Measurements from ENCODE around the gene PAXX. TPM values are rescaled to one million over a fixed set of nuclear protein-coding genes. Genes with fewer than 3 reads are reported as not detected.

The PAXX gene, protein sequence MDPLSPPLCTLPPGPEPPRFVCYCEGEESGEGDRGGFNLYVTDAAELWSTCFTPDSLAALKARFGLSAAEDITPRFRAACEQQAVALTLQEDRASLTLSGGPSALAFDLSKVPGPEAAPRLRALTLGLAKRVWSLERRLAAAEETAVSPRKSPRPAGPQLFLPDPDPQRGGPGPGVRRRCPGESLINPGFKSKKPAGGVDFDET
- total RNA-seq: 10 to 100 TPM; 22.0 to 37.0 (median 31.6) TPM

DNA sequence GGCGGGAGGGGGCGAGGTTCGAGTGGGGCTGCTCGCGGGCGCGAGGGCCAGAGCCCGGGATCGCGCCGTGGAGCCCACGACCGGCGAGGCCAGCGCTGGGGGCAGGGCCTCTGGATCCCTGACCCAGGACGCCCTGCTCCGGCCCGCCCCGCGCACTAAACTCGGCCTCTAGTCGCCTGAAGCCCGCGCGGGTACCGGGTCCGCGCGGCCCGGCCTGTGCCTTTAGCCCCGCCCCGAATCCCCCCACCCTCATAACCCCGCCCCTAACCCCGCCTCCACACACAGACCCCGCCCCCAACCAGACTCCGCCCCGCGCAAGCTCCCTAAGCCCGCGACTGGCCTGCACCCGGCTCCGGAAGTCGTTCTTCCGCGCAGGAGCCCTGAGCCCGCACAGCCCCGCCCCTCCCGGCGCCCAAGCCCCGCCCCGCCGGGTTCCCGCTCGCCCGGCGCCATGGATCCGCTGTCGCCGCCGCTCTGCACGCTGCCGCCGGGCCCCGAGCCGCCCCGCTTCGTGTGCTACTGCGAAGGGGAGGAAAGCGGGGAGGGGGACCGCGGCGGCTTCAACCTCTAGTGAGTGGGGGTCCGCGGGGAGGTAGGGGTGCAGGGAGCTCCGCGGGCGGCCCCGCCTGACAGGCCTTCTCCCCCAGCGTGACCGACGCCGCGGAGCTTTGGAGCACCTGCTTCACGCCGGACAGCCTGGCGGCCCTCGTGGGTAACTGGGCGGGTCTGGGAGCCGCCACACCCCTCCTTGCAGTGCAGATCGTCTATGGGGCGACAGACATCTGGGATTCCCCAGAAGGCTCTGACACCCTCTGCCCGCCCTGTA, at the start of gene PAXX:
Gene PAXX, plus strand, starts transcription at position 430 of the 826 bp plus-strand sequence. Its CDS starts 22 bp downstream, at position 452.
- DNase-seq (ENCODE audit: low spot score) (peak; percentile 82), ATAC-seq (ENCODE audit: low FRiP score) (peak; percentile 90)
- TF ChIP-seq, protein P1, sequence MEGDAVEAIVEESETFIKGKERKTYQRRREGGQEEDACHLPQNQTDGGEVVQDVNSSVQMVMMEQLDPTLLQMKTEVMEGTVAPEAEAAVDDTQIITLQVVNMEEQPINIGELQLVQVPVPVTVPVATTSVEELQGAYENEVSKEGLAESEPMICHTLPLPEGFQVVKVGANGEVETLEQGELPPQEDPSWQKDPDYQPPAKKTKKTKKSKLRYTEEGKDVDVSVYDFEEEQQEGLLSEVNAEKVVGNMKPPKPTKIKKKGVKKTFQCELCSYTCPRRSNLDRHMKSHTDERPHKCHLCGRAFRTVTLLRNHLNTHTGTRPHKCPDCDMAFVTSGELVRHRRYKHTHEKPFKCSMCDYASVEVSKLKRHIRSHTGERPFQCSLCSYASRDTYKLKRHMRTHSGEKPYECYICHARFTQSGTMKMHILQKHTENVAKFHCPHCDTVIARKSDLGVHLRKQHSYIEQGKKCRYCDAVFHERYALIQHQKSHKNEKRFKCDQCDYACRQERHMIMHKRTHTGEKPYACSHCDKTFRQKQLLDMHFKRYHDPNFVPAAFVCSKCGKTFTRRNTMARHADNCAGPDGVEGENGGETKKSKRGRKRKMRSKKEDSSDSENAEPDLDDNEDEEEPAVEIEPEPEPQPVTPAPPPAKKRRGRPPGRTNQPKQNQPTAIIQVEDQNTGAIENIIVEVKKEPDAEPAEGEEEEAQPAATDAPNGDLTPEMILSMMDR (IDR thresholded peaks at IDR 0.05): no peak

DNA sequence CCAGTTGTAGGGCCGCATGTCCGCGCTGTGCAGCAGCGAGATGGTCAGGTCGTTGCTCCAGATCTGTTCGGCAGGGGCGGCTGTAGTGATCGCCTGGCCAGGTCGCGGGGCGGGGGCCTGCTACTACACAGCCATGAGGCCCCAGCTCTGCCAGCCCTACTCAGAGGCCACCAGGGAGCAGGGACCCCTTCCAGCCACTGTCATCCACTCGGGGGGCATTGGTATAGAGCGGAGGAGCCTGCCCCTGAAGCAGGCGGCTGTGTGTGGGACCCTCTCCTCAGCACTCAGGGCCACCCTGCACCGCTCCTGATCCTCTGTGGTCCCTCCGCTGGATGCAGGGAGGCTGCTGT, 49.4 kb upstream of the PAXX start:
- no peak for DNase-seq (ENCODE audit: low spot score)
- ATAC-seq (ENCODE audit: low FRiP score): no peak
- TF ChIP-seq, protein P1 (IDR thresholded peaks at IDR 0.05): no peak

DNA sequence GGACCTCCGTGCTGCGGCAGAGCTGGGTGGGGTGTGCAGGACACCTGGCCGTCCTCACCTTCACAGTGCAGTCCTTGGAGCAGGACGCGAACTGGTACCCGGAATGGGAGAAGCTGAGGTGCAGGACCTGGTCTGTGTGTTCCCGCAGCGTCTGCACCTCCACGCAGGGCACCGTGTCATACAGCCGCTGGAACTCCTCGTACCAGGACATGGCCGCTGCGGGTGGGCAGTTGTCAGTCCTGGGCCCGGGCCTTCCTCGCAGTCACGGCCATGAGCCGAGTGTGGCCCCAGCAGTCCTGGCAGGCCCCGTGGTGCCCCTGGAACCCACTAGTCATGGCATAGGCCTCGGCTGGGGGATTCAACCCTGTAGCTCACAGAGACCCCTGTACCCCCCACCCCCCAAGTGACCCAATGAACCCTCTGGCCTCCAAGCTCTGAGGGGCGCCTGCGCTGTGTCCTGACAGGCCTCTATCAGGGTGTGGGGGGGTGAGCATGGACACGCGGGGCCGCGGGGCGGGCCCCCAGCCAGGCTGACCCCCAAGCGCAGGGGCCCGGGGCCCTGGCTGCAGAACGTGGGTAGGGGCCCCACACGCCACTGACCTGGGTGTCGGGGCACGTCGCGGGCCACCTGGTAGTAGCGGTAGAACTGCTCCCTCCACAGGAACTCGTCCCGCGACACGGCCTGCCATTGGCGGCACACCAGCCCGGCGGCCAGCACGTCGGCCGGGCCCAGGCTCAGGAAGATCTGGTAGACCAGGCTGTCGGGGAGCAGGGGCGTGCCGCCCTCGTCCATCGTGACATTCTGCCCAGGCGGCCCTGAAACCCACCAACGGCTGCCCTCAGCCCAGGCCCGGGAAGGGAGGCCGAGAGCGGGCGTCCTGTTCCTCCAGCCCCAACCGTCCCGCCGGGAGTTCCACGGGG, 48.7 kb upstream of the PAXX start:
- DNase-seq (ENCODE audit: low spot score) (no peak), ATAC-seq (ENCODE audit: low FRiP score) (peak; percentile 0)
- TF ChIP-seq, protein P1 (IDR thresholded peaks at IDR 0.05): no peak

DNA sequence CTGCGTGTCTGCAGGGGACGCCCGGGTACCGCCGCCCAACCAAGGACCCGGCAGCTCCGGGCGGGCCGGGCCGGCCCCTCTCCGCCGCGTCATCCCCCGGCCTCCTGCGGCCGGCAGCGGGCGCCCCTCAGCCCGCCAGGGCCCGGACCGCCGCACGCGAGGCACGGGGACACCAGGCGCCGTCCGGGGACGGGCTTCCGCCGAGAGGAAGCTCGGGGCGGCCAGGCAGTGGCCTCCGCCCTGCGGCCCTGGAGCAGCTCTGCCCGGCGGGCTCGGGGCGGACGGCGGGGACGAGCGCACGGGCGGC, 48.1 kb upstream of the PAXX start:
- TF ChIP-seq, protein P1 (IDR thresholded peaks at IDR 0.05): no peak
- no peak for DNase-seq (ENCODE audit: low spot score)
- ATAC-seq (ENCODE audit: low FRiP score): peak; percentile 37

DNA sequence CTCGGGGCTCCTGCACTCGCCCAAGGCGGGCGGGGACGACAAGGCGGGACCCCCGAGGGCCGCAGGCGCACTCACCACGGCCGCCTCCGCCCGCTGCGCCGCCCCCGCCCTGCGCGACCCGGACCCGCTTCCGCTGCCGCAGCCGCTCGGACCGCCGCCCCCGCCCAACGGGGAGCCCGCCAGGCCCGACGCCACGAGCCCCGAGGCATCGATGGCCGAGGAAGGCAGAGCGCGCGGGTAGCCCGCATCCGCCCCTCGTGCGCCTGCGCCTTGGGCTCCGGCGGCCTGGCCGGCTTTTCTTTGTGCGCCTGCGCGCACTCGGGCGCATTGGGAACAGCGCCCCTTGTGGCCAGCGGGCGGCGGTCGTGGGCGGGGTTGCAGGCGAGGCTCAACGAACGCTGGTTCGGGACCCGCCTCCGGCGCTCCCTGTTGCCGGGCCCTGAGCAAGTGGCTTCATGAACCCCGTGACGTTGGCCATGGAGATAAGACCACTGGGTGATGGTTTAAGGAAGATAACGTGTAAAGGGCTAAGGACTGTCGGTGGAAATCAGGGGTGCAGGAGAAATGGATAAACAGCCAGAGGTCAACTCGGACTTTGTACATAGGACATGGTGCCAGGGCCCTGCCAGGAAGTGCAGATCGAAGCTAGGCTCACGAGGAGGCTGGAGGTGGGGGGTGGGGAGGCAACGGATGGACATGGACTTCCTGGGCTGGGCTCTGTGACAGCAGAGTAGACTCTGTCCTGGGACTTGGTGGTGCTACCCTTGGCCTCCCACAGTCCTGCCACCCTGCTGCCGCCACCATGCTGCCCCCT, 47.5 kb upstream of the PAXX start, which contains the start of the genes C8G and FBXW5:
Gene C8G, plus strand, starts transcription at position 725 of the 814 bp plus-strand sequence. Its CDS starts 78 bp downstream, at position 803.
Gene FBXW5, minus strand, starts transcription at position 220 of the 814 bp plus-strand sequence. CDS start 655 bp downstream, outside the sequence.
- ATAC-seq (ENCODE audit: low FRiP score) (peak; percentile 90), DNase-seq (ENCODE audit: low spot score) (peak; percentile 51)
- TF ChIP-seq, protein P1 (IDR thresholded peaks at IDR 0.05): peak in 2 of 3 donors; percentile 90 to 96
